OCI-M2 (cell line): Measurements from ENCODE around the gene TNRC6C.
"Not testable (repeated sequence)": the region's sequence is repeated elsewhere in the genome, so short reads cannot be mapped to it uniquely, and the experiment has no call there.

ENCODE experiments used
- DNase-seq: peaks from one replicate; lab custom pipeline; 2025; ENCODE audit not compliant: unreplicated experiment; lab: John Stamatoyannopoulos, UW

TNRC6C gene

GRCh38 chr17:77961741-77962140, 3.2 kb downstream of the TNRC6C start:
- DNase-seq, result no peak

DNA sequence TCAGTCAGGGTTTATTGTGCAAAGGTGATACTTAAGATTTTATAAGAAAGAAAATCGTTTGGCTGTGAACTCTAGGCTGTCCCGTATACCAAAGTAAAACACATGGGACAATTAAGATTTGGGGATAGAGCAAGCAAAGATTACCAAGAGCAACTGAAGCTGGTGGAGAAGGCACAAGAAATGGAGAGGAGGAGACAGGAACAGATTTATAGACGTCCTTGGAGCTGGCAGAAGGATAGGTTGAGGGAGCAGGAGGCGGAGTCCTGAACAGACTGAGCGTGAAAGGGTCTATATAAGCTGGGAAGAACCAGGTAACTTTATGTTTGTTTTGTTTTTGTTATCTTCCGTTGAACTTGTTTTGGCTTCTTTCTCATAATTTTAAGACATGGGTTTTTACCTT, 3.8 kb downstream of the TNRC6C start:
- no peak for DNase-seq

- DNase-seq, result no peak
Measured at GRCh38 chr17:77963441-77963840, 4.9 kb downstream of the TNRC6C start.

DNA sequence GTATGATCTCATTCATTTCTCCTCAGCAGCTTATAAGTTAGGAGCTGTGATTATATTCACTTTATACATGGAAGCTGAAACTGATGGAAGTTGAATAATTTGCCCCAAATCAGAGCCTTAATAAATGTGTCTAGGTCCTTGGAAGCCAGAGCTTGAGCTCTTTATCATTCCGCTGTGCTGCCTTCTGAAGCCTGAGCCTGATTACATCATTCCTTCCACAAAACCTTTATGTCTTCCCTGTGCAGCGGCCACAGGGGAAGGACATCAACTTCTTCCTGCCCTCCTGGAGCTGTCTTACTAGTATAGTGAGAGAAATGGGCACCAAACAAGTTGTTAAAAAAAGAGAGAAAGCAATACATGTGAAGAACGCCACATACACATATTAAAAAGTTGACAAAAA, 6.8 kb downstream of the TNRC6C start:
- no peak for DNase-seq

- DNase-seq, result no peak
Measured at GRCh38 chr17:77966476-77966875, 8.0 kb downstream of the TNRC6C start.

- DNase-seq, result no peak
Measured at GRCh38 chr17:77968788-77969187, 10.3 kb downstream of the TNRC6C start.

DNA sequence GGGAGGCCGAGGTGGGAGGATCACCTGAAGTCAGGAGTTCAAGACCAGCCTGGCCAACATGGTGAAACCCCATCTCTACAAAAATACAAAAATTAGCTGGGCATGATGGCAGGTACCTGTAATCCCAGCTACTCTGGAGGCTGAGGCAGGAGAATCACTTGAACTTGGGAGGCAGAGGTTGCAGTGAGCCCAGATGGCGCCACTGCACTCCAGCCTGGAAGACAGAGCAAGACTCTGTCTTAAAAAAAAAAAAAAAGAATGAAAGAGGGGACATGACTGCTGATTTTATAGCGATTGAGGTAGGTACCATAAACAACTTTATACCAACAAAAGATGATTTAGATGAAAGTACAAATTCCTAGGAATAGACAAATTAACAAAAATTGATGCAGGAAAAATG, 13.8 kb downstream of the TNRC6C start:
- DNase-seq, result not testable (repeated sequence)

DNA sequence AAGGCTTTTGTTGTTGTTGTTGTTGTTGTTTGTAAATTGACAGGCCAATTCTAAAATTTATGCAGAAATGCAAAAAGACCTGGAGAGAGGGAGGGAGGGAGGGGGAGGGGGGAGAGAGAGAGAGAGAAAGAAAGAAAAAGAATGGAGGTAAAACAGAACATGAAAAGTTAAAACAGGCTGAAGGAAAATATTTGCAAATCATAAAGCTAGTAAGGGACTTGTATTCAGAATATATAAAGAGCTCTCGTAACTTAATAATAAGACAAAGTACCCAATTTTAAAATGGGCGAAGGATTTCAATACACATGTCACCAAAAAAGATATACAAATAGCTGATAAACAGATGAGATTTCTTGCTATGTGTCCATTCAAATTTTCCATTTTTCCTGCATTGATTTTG, 15.4 kb downstream of the TNRC6C start:
- DNase-seq, result no peak

DNA sequence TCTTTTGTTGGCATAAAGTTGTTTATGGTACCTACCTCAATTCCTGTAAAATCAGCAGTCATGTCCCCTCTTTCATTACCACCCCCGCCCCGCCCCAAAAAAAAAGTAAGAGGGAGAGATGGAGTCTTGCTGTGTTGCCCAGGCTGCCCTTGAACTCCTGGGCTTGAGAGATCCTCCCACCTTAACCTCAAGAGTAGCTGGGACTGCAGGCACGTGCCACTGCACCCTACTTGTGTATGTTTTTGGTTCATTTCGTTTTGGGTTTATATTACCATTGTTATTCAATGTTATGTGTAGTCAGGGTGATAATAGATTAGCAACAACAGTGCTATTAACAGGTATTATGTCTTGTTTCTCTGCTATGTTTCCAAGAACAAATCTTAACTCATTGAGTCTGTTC, 15.9 kb downstream of the TNRC6C start:
- DNase-seq, result no peak

DNA sequence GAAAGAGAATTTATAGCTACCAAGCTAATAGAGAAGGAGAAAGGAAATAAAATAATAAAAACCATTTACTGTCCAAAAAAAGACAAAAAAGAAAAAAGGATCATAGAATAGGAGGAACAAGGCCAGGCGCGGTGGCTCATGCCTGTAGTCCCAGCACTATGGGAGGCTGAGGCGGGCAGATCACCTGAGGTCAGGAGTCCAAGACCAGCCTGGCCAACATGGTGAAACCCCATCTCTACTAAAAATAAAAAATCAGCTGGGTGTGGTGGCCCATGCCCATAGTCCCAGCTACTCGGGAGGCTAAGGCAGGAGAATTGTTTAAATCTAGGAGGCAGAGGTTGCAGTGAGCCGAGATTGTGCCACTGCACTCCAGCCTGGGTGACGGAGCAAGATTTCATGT, 23.9 kb downstream of the TNRC6C start:
- not testable (repeated sequence) for DNase-seq

DNA sequence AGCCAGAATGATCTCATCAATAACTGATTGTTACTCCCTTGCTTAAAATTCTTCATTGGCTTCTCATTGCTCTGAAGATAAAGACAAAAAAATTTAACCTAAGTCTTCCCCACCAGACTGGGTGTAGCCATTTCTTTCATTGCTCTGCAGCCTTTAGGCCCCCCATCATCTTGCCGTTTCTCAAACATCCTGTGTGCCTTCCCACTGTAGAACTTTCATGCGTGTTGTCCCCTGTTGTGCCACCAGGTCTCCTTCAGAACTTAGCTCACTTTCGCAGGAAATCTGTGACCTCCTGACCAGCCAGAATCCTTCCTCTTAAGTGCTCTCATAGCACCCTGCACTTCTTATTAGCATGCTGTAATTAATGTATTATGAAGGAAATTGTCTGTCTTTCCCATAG, 31.8 kb downstream of the TNRC6C start:
- DNase-seq, result no peak

DNA sequence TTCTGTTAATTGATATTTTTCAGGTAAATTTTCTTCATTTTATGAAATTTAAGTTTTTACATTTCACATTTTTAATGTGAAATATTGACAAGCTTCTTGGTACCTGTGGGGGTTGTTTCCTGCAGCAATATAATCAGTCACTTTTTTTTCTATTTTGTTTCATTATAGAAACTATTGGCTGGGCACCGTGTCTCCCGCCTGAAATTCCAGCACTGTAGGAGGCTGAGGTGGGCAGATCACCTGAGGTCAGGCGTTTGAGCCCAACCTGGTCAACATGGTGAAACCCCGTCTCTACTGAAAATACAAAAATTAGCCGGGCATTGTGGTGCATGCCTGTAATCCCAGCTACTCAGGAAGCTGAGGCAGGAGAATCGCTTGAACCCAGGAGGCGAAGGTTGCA, 35.2 kb downstream of the TNRC6C start:
- DNase-seq, result not testable (repeated sequence)

- DNase-seq, result no peak
Measured at GRCh38 chr17:77995146-77995852, 36.8 kb downstream of the TNRC6C start.

DNA sequence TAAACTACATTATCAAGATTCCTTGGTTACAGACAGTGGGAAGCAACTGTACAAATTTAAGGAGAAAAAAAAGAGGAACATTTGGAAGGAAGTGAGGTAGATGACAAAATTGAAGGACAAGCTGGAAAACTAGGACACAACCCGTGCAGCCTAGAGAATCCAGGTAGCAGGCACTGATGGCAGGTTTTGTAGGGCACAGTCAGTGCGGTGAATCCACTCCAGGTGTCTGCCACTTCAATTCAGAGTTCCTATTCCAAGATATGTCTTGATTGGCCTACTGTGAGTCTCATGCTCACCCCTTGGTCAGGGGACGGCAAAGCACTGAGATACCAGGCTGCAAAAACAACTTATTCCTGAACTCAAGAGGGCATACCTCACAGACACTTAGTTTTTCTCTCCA, 37.8 kb downstream of the TNRC6C start:
- no peak for DNase-seq

- no peak for DNase-seq
Measured at GRCh38 chr17:77999413-78000173, 41.1 kb downstream of the TNRC6C start.

GRCh38 chr17:78000341-78000740, 41.8 kb downstream of the TNRC6C start:
- DNase-seq, result no peak

DNA sequence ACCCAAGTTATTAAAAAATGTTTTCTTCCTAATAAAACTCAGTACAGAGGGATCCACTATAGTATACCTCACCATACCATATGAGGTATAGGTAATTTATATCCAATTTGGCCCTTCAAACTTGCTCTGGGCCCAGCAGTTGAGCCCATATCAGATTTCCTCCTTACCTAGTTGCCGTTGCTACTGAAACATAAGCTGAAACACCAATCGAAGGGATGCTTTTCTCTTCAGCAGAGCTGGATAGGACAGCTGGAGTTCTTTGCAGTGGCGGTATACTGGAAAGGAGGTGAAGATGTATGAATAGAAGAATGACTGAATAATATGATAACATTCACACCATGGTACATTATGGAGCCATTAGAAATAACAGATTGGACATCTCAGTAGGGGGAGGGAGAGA, 42.7 kb downstream of the TNRC6C start:
- DNase-seq, result no peak

- DNase-seq, result no peak
Measured at GRCh38 chr17:78001612-78002011, 43.1 kb downstream of the TNRC6C start.

DNA sequence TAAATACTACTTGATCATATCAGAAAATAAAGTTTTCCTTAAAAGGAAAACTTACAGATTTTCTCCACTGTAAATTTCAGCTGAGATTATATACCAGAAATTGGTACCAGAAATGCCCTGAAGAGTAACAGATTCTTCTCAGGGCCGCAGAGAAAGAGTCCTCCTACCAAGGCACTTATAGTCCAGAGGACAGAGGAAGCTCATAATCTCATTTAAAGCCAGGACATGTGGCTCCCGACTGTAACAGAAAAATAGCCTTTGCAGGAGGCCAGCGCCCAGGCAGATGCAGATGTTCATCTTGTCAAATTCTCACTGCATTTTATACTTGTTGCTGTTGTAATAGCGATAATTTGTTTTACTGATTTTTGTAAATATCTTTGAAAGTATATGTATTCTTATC, 43.7 kb downstream of the TNRC6C start:
- DNase-seq, result no peak

DNA sequence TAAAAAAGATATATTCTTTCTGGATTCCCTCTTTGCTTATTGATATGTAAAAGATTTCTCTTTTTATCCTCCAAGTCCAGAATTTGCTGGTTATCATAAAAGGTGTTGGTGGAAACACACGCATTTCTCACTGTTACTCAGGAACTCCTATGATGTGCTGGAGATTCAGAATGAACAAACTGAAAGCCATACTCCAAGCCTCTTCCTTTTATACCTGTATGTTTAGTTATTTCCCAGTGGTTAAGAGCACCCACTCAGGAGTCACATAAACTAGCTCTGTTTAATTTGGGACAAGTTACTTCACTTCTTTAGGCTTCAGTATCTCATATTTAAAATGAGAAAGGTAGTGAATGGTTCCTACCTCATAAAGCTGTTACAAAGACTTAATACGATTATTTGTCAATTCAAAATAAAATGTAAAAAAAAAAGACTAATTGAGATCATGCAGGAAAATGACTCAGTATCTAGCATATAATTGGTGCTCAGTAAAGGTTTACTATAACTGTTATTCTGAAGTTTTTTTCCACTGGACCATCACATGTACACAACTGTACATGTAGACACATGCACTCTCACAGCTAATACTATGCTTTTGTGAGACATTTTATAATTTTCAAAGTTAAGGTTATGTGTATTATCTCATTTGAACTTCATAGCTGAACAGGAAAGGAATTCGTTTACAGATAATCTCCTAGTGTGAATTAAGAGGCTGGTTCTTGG, 47.1 kb downstream of the TNRC6C start:
- DNase-seq, result no peak

GRCh38 chr17:78006338-78006737, 47.8 kb downstream of the TNRC6C start:
- DNase-seq, result no peak

DNA sequence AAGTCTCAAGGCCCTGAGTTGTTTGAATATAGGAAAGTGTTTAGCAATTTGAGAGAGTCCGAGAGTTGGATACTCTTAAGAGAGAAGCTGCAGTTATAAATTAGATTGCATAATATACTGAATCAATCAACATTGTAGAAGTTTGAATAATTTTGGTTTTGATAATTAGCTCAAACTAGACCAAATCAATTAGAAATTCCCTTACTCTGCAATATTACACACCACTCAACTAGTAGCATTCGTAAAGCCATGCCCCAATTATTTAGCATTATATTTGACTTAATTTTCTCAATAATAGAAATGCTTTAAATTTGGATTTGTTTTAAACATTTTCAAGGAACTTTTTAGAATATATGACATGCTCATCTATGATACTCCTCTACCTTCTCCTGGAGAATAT, 49.1 kb downstream of the TNRC6C start:
- no peak for DNase-seq
